Activated T-cell treated with anti-CD3 and anti-CD28 coated beads, Interleukin-2, amount 50 U/mL, for 1 hour (primary cell): Measurements from ENCODE around the gene EIF2S2.

Experiments used
- DNase-seq: peaks from one replicate; pipeline ENCODE4 v3.0.0-alpha.2; 2020

EIF2S2 gene

GRCh38 chr20:34061695-34062094 lies 50.3 kb downstream of the EIF2S2 start:
- no peak for DNase-seq

- DNase-seq: no peak
These were observed 51.1 kb downstream of the EIF2S2 start for GRCh38 chr20:34060970-34061369.

GRCh38 chr20:34058831-34059230 lies 53.2 kb downstream of the EIF2S2 start:
- DNase-seq: no peak

GRCh38 chr20:34055290-34055689 lies 56.8 kb downstream of the EIF2S2 start:
- no peak for DNase-seq

GRCh38 chr20:34052414-34052813 lies 59.6 kb downstream of the EIF2S2 start:
- DNase-seq: no peak

GRCh38 chr20:34049897-34050695 lies 61.9 kb downstream of the EIF2S2 start:
- no peak for DNase-seq

- DNase-seq: no peak
These were observed 62.7 kb downstream of the EIF2S2 start for GRCh38 chr20:34049389-34049788.

GRCh38 chr20:34047917-34048316 lies 64.1 kb downstream of the EIF2S2 start:
- DNase-seq: no peak

GRCh38 chr20:34047010-34047687 lies 64.9 kb downstream of the EIF2S2 start:
- DNase-seq: no peak

- DNase-seq: no peak
These were observed 65.9 kb downstream of the EIF2S2 start for GRCh38 chr20:34045930-34046725.

- DNase-seq: no peak
These were observed 66.7 kb downstream of the EIF2S2 start for GRCh38 chr20:34045294-34045693.

GRCh38 chr20:34043025-34043424 lies 69.0 kb downstream of the EIF2S2 start:
- no peak for DNase-seq

- no peak for DNase-seq
These were observed 69.8 kb downstream of the EIF2S2 start for GRCh38 chr20:34042262-34042661.

- no peak for DNase-seq
These were observed 70.8 kb downstream of the EIF2S2 start for GRCh38 chr20:34041226-34041625.

GRCh38 chr20:34040300-34040995 lies 71.6 kb downstream of the EIF2S2 start:
- DNase-seq: no peak
